Tibial nerve (tissue), 4 donors: Measurements from ENCODE around the gene IFTAP. TPM values are rescaled to one million over a fixed set of nuclear protein-coding genes. Genes with fewer than 3 reads are reported as not detected.

Source experiments
- DNase-seq, 2 donors: peaks; one replicate each; pipeline ENCODE4 v3.0.0-alpha.2; 2019; ENCODE audit warnings: low spot score in 2 of 2
- H3K27ac ChIP-seq, 4 donors: fragments of 200-600 bp; sonication (generic) in 3 of 4; one replicate each; pipeline ENCODE4 v1.5.1; 2017 to 2019; ENCODE audit warnings: mild to moderate bottlenecking in 1 of 4
- H3K27me3 ChIP-seq, 2 donors: fragments of 200-600 bp; sonication (generic) in 1 of 2; one replicate each; pipeline versions ENCODE4 v1.5.1 to v1.6.0; 2017 to 2019
- H3K36me3 ChIP-seq, 3 donors: fragments of 200-600 bp; sonication (generic); one replicate each; pipeline ENCODE4 v1.5.1; 2018 to 2019
- H3K4me1 ChIP-seq, 4 donors: fragments of 200-600 bp; sonication (generic) in 3 of 4; one replicate each; pipeline ENCODE4 v1.5.1; 2017 to 2019
- H3K4me3 ChIP-seq, 4 donors: fragments of 200-600 bp; sonication (generic) in 3 of 4; one replicate each; pipeline ENCODE4 v1.5.1; 2017 to 2019; ENCODE audit warnings: mild to moderate bottlenecking in 1 of 4, moderate library complexity in 1 of 4
- H3K9me3 ChIP-seq, 4 donors: fragments of 200-600 bp; sonication (generic) in 3 of 4; one replicate each; pipeline ENCODE4 v1.5.1; 2017 to 2019
- EP300 ChIP-seq, 2 donors: sonication (generic); formaldehyde crosslinking; IDR thresholded peaks; one replicate each; pipeline ENCODE4 v1.6.1; 2017; ENCODE audit warnings: antibody characterized with exemption in 2 of 2, mild to moderate bottlenecking in 1 of 2
- POLR2A ChIP-seq, 2 donors: fragments of 450-650 bp; IDR thresholded peaks; one replicate each; pipeline ENCODE4 v1.6.1; 2017; ENCODE audit warnings: antibody characterized with exemption in 2 of 2, mild to moderate bottlenecking in 2 of 2, moderate library complexity in 2 of 2
- WGBS, 2 donors: methylation state at CpG; one replicate each; pipeline ENCODE4 v1.1.5; 2018; 5-methylcytosine and 5-hydroxymethylcytosine counted together
- total RNA-seq, 4 donors: library from RNA; depleted of rRNA; stranded (reverse); fragments of >200 nt; gene quantifications; one replicate each; pipeline ENCODE4 v1.1.0, GENCODE V29; 2016
- TF ChIP-seq, protein P1 (sequence below), 5 experiments: fragments of 200-600 bp in 3 of 5; fragments of 450-650 bp in 2 of 5; sonication (generic) in 3 of 5; IDR thresholded peaks; one replicate each; pipeline ENCODE4 v1.5.1; 2016 to 2019; ENCODE audit warnings: antibody characterized with exemption in 5 of 5, mild to moderate bottlenecking in 3 of 5, moderate library complexity in 2 of 5

IFTAP gene
- total RNA-seq, 4 donors from 2014 or later, result 17.2 to 40.2 (median 20.7) TPM

DNA sequence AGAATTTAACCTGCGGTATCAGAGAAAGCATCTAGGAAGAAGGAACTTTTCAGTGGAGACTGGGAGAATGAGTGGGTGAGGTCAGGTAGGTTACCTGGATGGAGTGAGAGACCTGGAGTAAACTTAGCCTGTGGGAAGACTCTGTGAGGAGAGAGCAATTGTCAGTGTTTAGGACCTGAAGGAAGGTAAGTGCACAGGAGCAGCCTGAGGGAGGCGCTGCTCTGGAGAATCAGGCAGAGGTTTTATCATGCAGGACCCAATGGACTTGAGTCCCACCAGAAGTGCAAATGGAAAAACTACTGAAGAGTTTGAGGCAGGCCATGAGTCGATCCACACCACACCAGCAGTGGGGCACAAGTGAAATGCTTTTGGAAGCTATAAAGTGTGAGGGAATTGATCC lies 10.6 kb upstream of the IFTAP start:
- Histone ChIP-seq H3K4me3 (no peak overlapping the region), H3K9me3 (peaks cover 0 to 5% (median 0%) of the 10 kb centered on the region in 4 donors), H3K27me3 (no peaks in the 10 kb centered on the region), H3K4me1 (no peaks in the 10 kb centered on the region), H3K36me3 (no peaks in the 10 kb centered on the region), H3K27ac (no peak overlapping the region)
- 63 to 68% methylated on average over 3 of the region's 3 CpGs for WGBS, 2 donors
- TF ChIP-seq EP300 (IDR thresholded peaks at IDR 0.05), result no peak
- no peak for TF ChIP-seq POLR2A (IDR thresholded peaks at IDR 0.05)
- TF ChIP-seq, protein P1, sequence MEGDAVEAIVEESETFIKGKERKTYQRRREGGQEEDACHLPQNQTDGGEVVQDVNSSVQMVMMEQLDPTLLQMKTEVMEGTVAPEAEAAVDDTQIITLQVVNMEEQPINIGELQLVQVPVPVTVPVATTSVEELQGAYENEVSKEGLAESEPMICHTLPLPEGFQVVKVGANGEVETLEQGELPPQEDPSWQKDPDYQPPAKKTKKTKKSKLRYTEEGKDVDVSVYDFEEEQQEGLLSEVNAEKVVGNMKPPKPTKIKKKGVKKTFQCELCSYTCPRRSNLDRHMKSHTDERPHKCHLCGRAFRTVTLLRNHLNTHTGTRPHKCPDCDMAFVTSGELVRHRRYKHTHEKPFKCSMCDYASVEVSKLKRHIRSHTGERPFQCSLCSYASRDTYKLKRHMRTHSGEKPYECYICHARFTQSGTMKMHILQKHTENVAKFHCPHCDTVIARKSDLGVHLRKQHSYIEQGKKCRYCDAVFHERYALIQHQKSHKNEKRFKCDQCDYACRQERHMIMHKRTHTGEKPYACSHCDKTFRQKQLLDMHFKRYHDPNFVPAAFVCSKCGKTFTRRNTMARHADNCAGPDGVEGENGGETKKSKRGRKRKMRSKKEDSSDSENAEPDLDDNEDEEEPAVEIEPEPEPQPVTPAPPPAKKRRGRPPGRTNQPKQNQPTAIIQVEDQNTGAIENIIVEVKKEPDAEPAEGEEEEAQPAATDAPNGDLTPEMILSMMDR (IDR thresholded peaks at IDR 0.05), result no peak
- DNase-seq, result no peak

DNA sequence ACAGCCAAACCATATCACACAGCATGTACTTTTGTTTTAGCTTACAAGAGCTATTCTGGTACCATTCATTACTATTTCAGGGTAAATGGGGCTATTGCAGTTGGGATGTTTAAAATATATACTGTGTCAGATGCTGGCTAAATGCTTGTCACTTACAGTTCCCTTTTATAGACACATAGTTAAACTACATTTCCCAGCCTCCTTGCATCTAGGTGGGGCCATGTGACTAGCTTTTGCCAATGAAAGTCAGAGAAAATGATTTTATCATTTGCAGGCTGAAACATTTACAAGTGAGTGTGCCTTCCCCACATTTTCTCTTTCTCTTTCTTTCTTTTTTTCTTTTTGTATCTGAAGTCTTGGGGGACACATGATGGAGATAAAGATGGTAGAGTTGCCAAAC lies 7.8 kb upstream of the IFTAP start:
- no peak overlapping the region for H3K27ac ChIP-seq
- H3K9me3 ChIP-seq, result peaks cover 0 to 2% (median 0%) of the 10 kb centered on the region in 4 donors
- TF ChIP-seq POLR2A (IDR thresholded peaks at IDR 0.05) (no peak), EP300 (IDR thresholded peaks at IDR 0.05) (no peak)
- TF ChIP-seq, protein P1 (IDR thresholded peaks at IDR 0.05), result no peak
- no peaks in the 10 kb centered on the region for H3K4me1 ChIP-seq
- H3K4me3 ChIP-seq, result no peak overlapping the region
- no peaks in the 10 kb centered on the region for H3K36me3 ChIP-seq
- no peak for DNase-seq
- peaks cover 0 to 22% of the 10 kb centered on the region in 2 donors for H3K27me3 ChIP-seq

DNA sequence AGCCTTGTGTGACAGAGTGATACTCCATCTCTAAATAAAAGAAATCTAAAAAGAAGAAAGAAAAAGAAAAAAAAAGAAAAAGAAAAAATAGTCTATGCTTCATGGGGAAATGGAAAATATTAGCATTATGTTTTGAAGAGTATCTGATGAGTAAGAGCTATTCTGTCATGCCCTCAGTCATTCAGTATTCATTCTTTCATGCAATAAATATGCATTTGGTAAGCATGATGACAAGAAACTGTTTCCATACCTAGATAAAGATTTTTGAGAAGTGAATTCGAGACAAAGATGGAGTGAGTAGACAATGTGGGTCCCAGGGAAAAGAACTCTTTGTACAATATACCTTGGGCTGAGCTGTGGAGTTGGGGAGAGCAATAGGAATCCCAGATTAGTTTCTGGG lies 6.2 kb upstream of the IFTAP start:
- TF ChIP-seq POLR2A (IDR thresholded peaks at IDR 0.05) (no peak), EP300 (IDR thresholded peaks at IDR 0.05) (no peak)
- TF ChIP-seq, protein P1 (IDR thresholded peaks at IDR 0.05), result no peak
- Histone ChIP-seq H3K27me3 (peaks cover 0 to 24% of the 10 kb centered on the region in 2 donors), H3K4me3 (no peak overlapping the region), H3K9me3 (no peaks in the 10 kb centered on the region), H3K27ac (no peak overlapping the region), H3K4me1 (no peaks in the 10 kb centered on the region), H3K36me3 (no peaks in the 10 kb centered on the region)
- no peak for DNase-seq
- 44 to 55% methylated on average over 1 of the region's 1 CpG for WGBS, 2 donors

DNA sequence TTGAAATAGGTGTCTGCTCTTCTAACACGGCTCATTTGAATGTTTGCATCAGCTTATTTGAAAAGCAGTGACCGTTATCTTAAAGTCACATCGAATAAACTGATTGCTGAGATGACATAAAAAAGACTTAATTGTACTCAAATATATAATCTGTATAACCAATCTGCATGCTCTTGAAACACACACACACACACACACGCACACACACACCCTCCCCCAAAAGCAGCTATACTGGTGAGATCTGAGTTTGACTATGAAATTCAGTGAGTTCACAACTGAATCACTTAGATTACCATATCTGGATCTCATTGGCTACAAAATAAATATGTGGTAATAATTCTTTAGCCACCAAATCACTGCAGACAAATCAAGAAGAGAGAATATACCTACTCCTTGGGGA lies 3.8 kb upstream of the IFTAP start:
- no peak for DNase-seq
- Histone ChIP-seq H3K4me3 (no peak overlapping the region), H3K36me3 (no peaks in the 10 kb centered on the region), H3K4me1 (peaks cover 0 to 6% (median 0%) of the 10 kb centered on the region in 4 donors), H3K9me3 (no peaks in the 10 kb centered on the region), H3K27me3 (peaks cover 0 to 24% of the 10 kb centered on the region in 2 donors), H3K27ac (no peak overlapping the region)
- no peak for TF ChIP-seq POLR2A (IDR thresholded peaks at IDR 0.05)
- no peak for TF ChIP-seq EP300 (IDR thresholded peaks at IDR 0.05)
- 61 to 66% methylated on average over 4 of the region's 4 CpGs for WGBS, 2 donors

DNA sequence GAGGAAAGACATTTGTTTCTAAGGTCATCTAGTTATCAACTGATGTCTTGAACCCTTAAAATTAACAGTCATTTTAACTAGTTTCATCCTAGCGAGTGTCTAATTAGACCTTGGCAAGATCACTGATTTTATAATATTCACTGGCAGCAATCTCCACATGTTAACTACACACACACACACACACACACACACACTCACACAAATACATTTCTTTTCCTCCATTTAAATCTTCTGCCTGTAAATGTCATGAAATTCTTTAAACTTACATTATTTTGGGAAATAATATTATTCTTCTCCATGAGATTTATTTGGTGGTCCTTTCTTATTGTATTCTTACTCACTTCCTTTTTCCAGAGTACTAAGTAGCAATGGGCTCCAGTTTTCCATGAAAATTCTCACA lies 2.9 kb upstream of the IFTAP start:
- Histone ChIP-seq H3K4me1 (peaks cover 0 to 14% (median 0%) of the 10 kb centered on the region in 4 donors), H3K4me3 (no peak overlapping the region), H3K27ac (no peak overlapping the region), H3K36me3 (no peaks in the 10 kb centered on the region), H3K9me3 (no peaks in the 10 kb centered on the region), H3K27me3 (peaks cover 0 to 24% of the 10 kb centered on the region in 2 donors)
- WGBS, 2 donors, result 44 to 48% methylated on average over 1 of the region's 1 CpG
- TF ChIP-seq POLR2A (IDR thresholded peaks at IDR 0.05), result no peak
- TF ChIP-seq EP300 (IDR thresholded peaks at IDR 0.05), result no peak
- TF ChIP-seq, protein P1 (IDR thresholded peaks at IDR 0.05), result no peak
- DNase-seq, result no peak

DNA sequence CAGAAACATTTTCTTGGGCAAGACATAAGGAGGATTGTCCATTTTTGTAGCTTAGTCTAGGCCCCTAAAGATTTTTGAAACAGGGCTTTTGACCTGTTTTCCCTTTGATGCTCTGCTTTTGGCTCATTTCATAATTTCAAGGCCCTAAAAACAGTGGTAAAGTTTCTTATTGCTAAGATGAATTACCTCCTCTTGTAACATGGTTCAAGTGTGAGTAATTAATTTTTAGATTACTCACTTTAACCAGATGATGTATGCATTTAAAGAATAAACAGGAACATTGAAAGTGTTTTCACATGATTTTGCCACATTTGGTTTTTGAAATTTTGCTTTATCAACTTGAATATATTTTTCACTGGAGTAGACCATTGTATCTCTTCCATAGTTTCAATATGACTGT lies 2.6 kb downstream of the IFTAP start:
- TF ChIP-seq EP300 (IDR thresholded peaks at IDR 0.05), result no peak
- TF ChIP-seq, protein P1 (IDR thresholded peaks at IDR 0.05), result no peak
- TF ChIP-seq POLR2A (IDR thresholded peaks at IDR 0.05), result no peak
- no peaks in the 10 kb centered on the region for H3K9me3 ChIP-seq
- H3K4me3 ChIP-seq, result no peak overlapping the region
- peaks cover 0 to 14% (median 0%) of the 10 kb centered on the region in 4 donors for H3K4me1 ChIP-seq
- H3K27me3 ChIP-seq, result no peaks in the 10 kb centered on the region
- no peaks in the 10 kb centered on the region for H3K36me3 ChIP-seq
- DNase-seq, result no peak
- no peak overlapping the region for H3K27ac ChIP-seq
